Activated CD4-positive, alpha-beta T cell treated with anti-CD3 and anti-CD28 coated beads, Interleukin-2, Interleukin-6, amounts not matched to agents 100 ng/mL and 50 ng/mL, durations not matched to agents 16 hours and 8 hours (primary cell): ENCODE results near the gene FAM47A.

Experiments used
- DNase-seq: peaks from one replicate; pipeline ENCODE4 v3.0.0-alpha.2; 2020

Gene FAM47A

GRCh38 chrX:34132028-34132427 lies at the start of gene FAM47A:
Gene FAM47A, minus strand, starts transcription at chrX:34132314. Its CDS starts 36 bp downstream, at chrX:34132278.
- DNase-seq = no peak

DNA sequence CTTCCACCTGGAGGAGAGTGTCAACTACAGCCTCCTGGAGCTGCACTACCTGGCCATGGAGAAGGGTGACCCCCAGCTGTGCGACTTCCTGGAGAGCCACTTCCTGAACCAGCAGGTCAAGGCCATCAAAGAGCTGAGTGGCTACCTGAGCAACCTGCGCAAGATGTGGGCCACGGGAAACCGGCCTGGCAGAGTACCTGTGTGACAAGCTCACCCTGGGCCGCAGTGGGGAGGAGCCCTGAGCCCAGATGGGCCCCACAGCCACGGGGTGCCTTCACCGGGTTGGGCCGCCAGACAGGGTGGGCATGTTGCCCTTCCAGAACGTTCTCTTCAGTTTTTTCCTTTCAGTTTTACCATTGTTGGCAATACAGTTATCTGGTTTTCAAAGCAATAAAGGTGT lies 15.2 kb upstream of the FAM47A start:
- no peak for DNase-seq

DNA sequence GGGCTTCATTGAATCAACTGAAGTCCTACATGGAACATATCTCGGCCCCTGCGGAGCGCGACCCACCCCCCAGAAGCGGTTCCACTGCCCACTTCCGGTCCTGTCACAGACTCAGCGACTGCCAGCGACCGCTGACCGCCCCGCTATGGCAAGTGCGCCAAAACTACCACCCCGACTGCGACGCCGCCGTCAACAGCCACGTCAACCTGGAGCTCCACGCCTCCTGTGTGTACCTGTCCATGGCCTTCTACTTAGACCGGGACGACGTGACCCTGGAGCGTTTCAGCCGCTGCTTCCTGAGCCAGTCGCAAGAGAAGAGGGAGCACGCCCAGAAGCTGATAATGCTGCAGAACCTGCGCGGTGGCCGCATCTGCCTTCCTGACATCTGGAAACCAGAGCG lies 14.8 kb upstream of the FAM47A start:
- no peak for DNase-seq

GRCh38 chrX:34144246-34144645 lies 12.1 kb upstream of the FAM47A start:
- no peak for DNase-seq

GRCh38 chrX:34140816-34141215 lies 8.7 kb upstream of the FAM47A start:
- DNase-seq = no peak

DNA sequence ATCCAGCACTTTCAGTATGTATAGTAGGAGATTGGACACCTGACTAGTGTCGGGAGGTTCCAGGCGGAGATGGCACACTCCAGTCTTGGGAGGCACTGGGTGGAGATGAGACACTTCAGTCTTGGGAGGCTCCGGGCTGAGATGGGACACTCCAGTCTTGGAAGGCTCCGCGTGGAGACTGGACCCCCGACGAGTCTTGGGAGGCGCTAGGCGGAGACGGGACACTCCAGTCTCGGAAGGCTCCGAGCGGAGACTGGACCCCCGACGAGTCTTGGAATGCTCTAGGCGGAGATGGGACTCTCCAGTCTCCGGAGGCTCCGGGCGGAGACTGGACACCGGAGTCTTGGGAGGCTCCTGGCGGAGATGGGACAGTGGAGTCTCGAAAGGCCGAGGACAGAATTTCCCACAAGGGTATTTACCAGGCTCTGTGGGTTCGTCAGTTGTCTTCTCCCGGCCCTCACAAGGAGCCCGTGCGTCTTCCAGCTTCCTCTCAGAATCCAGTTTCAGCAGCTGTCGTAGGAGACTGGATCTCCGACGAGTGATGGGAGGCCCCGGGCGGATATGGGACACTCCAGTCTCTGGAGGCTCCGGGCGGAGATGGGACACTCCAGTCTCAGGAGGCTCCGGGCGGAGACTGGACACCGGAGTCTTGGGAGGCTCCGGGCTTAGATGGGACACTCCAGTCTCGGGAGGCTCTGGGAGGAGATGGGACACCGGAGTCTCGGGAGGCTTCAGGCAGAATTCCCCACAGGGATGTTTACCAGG lies 952 bp downstream of the FAM47A start:
- no peak for DNase-seq

DNA sequence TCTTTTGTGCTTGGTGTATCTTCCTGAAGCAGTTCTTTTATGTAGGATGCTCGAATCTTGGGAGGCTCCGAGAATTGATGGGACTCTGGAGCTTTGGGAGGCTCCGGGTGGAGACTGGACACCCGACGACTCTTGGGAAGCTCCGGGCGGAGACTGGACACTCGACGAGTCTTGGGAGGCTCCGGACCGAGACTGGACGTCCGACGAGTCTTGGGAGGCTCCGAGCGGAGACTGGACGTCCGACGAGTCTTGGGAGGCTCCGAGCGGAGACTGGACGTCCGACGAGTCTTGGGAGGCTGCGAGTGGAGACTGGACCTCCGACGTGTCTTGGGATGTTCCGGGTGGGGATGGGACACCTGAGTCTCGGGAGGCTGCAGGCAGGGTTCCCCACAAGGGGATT lies 1.6 kb downstream of the FAM47A start:
- DNase-seq = no peak

GRCh38 chrX:34126011-34126410 lies 6.1 kb downstream of the FAM47A start:
- DNase-seq = no peak

GRCh38 chrX:34119122-34119521 lies 13.0 kb downstream of the FAM47A start:
- DNase-seq = no peak

GRCh38 chrX:34112459-34112858 lies 19.7 kb downstream of the FAM47A start:
- no peak for DNase-seq
